ENCODE data around the gene NPIPB5.
"Not testable (repeated sequence)": the region's sequence is repeated elsewhere in the genome, so short reads cannot be mapped to it uniquely, and the experiment has no call there.

The NPIPB5 gene

GRCh38 chr16:22510591-22510990, at the start of gene NPIPB5:
Gene NPIPB5, plus strand, starts transcription at chr16:22510891. Its CDS starts 2,911 bp downstream, at chr16:22513802.
- DNase-seq, result not testable (repeated sequence)

GRCh38 chr16:22468846-22469245, 41.8 kb upstream of the NPIPB5 start:
- not testable (repeated sequence) for DNase-seq

- not testable (repeated sequence) for DNase-seq
Observed at GRCh38 chr16:22537996-22538395, 27.3 kb downstream of the NPIPB5 start.

GRCh38 chr16:22544809-22545208, 34.1 kb downstream of the NPIPB5 start:
- DNase-seq, result not testable (repeated sequence)

GRCh38 chr16:22546630-22547029, 35.9 kb downstream of the NPIPB5 start:
- DNase-seq, result not testable (repeated sequence)

GRCh38 chr16:22547170-22547765, 36.6 kb downstream of the NPIPB5 start:
- DNase-seq, result not testable (repeated sequence)

GRCh38 chr16:22549853-22550252, 39.2 kb downstream of the NPIPB5 start:
- DNase-seq, result not testable (repeated sequence)

GRCh38 chr16:22551143-22551542, 40.5 kb downstream of the NPIPB5 start:
- DNase-seq, result not testable (repeated sequence)

GRCh38 chr16:22551651-22552050, 41.0 kb downstream of the NPIPB5 start:
- DNase-seq, result not testable (repeated sequence)

- DNase-seq, result not testable (repeated sequence)
Observed at GRCh38 chr16:22556759-22557158, 46.1 kb downstream of the NPIPB5 start.
